Measurements from ENCODE around the gene COL9A3.

DNA sequence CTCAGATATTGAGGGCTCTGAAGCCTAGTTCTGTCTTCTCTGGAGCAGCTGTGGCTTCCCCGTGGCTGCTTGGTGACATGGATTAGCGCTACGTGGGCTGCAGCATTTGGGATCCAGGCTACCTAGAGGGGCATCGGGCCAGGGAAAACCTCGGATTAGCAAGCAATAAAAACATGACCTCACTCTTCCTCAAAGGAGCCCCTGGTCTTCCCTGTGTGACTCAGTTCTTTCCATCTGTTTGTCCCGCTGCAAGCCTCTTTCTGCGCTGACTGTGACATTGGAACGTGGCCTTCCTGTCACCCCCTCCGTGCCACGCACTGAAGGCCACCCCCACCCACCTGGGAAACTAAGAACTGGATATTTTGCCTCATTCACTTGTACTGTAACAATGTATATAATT lies 17.0 kb upstream of the COL9A3 start:
- TF ChIP-seq CEBPB (IDR thresholded peaks at IDR 0.05): no peak
- TF ChIP-seq REST (IDR thresholded peaks at IDR 0.05; ENCODE audit: low read depth): no peak
- TF ChIP-seq MAX (IDR thresholded peaks at IDR 0.05): no peak
- TF ChIP-seq, protein P1, sequence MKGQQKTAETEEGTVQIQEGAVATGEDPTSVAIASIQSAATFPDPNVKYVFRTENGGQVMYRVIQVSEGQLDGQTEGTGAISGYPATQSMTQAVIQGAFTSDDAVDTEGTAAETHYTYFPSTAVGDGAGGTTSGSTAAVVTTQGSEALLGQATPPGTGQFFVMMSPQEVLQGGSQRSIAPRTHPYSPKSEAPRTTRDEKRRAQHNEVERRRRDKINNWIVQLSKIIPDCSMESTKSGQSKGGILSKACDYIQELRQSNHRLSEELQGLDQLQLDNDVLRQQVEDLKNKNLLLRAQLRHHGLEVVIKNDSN (IDR thresholded peaks at IDR 0.05): no peak
- TF ChIP-seq TCF12 (IDR thresholded peaks at IDR 0.05; ENCODE audit: low read depth): no peak
- TF ChIP-seq EP300 (IDR thresholded peaks at IDR 0.05; ENCODE audit: borderline replicate concordance): no peak
- TF ChIP-seq TAF1 (IDR thresholded peaks at IDR 0.05; ENCODE audit: low read depth): no peak
- no peak for TF ChIP-seq RAD21 (IDR thresholded peaks at IDR 0.05; ENCODE audit: low read depth)
- TF ChIP-seq NFIC (IDR thresholded peaks at IDR 0.05): no peak
- TF ChIP-seq FOXM1 (IDR thresholded peaks at IDR 0.05; ENCODE audit: borderline replicate concordance, low read depth): no peak
- no peak for TF ChIP-seq CREB1 (IDR thresholded peaks at IDR 0.05; ENCODE audit: low read depth)
